HG02610 (cell line): Measurements from ENCODE around the gene UGT1A1.

Source experiments
- ATAC-seq: cut with Tn5 transposase; IDR thresholded peaks from one replicate; pipeline ENCODE4 v1.9.1; 2021; ENCODE audit warnings: mild to moderate bottlenecking, moderate library complexity; ENCODE audit not compliant: unreplicated experiment

Gene UGT1A1

GRCh38 chr2:233794128-233794658, 34.1 kb downstream of the UGT1A1 start:
- ATAC-seq = no peak

- no peak for ATAC-seq
Observed at GRCh38 chr2:233795735-233796171, 35.7 kb downstream of the UGT1A1 start.

- no peak for ATAC-seq
Observed at GRCh38 chr2:233796254-233796653, 36.2 kb downstream of the UGT1A1 start.

GRCh38 chr2:233798335-233799086, 38.4 kb downstream of the UGT1A1 start:
- ATAC-seq = no peak

- ATAC-seq = no peak
Observed at GRCh38 chr2:233799087-233799665, 39.1 kb downstream of the UGT1A1 start.

GRCh38 chr2:233799716-233800115, 39.6 kb downstream of the UGT1A1 start:
- ATAC-seq = no peak

GRCh38 chr2:233800208-233800607, 40.1 kb downstream of the UGT1A1 start:
- ATAC-seq = no peak

- ATAC-seq = no peak
Observed at GRCh38 chr2:233801357-233802131, 41.5 kb downstream of the UGT1A1 start.

GRCh38 chr2:233802132-233802815, 42.2 kb downstream of the UGT1A1 start:
- no peak for ATAC-seq

- ATAC-seq = no peak
Observed at GRCh38 chr2:233803292-233803911, 43.3 kb downstream of the UGT1A1 start.

- no peak for ATAC-seq
Observed at GRCh38 chr2:233803994-233804393, 43.9 kb downstream of the UGT1A1 start.

GRCh38 chr2:233807215-233807865, 47.3 kb downstream of the UGT1A1 start:
- no peak for ATAC-seq

GRCh38 chr2:233807966-233808935, 48.2 kb downstream of the UGT1A1 start:
- ATAC-seq = no peak

GRCh38 chr2:233810385-233810784, 50.3 kb downstream of the UGT1A1 start:
- no peak for ATAC-seq

- ATAC-seq = no peak
Observed at GRCh38 chr2:233811087-233811486, 51.0 kb downstream of the UGT1A1 start.

- no peak for ATAC-seq
Observed at GRCh38 chr2:233811732-233812131, 51.7 kb downstream of the UGT1A1 start.

GRCh38 chr2:233813236-233814055, 53.4 kb downstream of the UGT1A1 start:
- no peak for ATAC-seq
